Cardiac fibroblast (primary cell): ENCODE data around the gene GLRX5.

ENCODE experiments used
- DNase-seq, 2 donors: peaks; one replicate each; pipeline versions ENCODE4 v3.0.0 to v3.0.0-alpha.2; 2010; ENCODE audit warnings: low read depth in 2 of 2
- H3K4me3 ChIP-seq, 2 donors: replicated peaks in 1 of 2; 1 replicate in 1 of 2; 2 replicates in 1 of 2; pipeline ENCODE4 v1.5.1; 2011; ENCODE audit warnings: low read depth in 2 of 2, low read length in 2 of 2, mild to moderate bottlenecking in 2 of 2, moderate library complexity in 1 of 2
- TF ChIP-seq, protein P1 (sequence below): IDR thresholded peaks from one replicate; pipeline ENCODE4 v1.5.1; 2011; ENCODE audit warnings: low read depth, mild to moderate bottlenecking, low read length, inconsistent platforms

The GLRX5 gene

DNA sequence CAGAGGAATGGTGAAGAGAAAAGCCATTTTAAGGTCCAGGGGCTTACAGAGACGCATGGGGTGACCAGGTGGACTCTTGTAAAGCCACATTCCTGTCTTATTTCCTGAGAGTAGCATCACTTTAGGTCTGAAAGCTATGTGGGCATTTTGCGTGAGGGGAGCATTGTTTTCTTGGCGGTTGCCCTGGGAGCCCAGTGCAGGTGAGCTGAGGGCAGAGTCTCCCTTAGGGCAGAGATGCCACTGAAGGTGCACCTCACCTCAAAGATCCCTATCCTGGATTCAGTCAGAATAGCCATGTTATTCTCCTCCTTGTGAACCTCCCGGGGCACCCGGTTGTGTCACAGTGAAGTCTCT lies 12.4 kb downstream of the GLRX5 start:
- TF ChIP-seq, protein P1, sequence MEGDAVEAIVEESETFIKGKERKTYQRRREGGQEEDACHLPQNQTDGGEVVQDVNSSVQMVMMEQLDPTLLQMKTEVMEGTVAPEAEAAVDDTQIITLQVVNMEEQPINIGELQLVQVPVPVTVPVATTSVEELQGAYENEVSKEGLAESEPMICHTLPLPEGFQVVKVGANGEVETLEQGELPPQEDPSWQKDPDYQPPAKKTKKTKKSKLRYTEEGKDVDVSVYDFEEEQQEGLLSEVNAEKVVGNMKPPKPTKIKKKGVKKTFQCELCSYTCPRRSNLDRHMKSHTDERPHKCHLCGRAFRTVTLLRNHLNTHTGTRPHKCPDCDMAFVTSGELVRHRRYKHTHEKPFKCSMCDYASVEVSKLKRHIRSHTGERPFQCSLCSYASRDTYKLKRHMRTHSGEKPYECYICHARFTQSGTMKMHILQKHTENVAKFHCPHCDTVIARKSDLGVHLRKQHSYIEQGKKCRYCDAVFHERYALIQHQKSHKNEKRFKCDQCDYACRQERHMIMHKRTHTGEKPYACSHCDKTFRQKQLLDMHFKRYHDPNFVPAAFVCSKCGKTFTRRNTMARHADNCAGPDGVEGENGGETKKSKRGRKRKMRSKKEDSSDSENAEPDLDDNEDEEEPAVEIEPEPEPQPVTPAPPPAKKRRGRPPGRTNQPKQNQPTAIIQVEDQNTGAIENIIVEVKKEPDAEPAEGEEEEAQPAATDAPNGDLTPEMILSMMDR = no peak
- no peak for DNase-seq
- H3K4me3 ChIP-seq = no peak overlapping the region

DNA sequence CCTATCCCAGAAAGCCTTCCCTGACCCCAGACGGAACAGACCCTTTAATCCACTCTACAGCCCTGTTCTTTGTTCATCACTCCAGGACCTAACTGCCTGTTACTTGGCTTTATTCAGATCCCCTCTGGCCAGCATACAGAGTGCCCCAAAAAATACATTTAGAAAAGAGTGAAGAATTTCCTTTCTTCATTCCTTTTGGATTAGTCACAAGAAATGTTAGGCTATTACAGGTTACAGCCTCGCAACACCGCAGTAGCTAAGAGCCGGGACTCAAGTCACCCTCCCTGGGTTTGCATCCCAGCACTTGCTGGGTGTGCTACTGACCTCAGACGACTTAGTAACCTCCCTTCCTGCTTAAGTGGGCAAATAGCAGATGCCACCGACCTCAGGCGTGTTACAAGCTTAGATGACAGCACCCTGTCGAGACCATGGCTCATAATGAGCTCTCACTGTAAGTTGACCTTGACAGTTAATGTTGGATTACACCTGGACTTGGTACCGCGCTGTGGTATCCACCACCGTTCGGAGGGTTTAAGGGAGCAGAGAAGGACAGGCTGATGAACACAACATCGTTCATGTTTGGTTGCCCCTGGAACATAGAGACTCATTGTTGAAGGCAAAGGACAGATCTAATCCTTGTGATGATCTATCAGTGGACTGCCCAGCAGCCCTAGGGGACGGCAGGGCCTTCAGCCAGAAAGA lies 12.9 kb downstream of the GLRX5 start:
- no peak overlapping the region for H3K4me3 ChIP-seq
- TF ChIP-seq, protein P1 = no peak
- peak; percentile 59 to 78 for DNase-seq

DNA sequence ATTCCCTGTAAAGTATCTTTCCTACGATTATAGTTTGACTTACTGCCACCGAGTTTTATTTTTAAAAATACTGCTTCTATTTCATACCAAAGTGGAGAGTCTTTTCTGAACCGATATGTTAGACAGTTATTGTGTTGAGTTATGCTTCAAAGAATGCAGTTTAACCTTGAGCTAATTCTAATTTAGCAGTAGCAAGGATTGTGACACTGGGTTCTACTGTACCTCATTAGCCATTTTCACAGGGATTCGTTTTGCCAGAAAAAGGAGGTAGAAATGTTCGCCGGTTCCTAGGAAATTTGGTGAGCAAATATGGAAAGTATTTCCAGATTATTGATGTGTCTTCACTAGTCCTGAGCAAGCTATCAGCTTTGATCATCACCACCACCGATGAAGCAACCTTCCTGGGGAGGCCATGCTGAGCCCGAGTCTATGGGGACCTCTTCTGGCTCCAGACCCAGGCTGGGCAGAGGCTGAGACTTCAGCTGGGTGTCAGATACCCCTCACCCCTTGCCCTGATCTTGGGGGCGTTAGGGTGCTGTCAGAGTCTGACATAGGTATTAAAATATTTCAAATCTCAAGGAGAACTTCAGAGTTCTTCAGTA lies 13.6 kb downstream of the GLRX5 start:
- TF ChIP-seq, protein P1 = no peak
- H3K4me3 ChIP-seq = no peak overlapping the region
- no peak for DNase-seq

DNA sequence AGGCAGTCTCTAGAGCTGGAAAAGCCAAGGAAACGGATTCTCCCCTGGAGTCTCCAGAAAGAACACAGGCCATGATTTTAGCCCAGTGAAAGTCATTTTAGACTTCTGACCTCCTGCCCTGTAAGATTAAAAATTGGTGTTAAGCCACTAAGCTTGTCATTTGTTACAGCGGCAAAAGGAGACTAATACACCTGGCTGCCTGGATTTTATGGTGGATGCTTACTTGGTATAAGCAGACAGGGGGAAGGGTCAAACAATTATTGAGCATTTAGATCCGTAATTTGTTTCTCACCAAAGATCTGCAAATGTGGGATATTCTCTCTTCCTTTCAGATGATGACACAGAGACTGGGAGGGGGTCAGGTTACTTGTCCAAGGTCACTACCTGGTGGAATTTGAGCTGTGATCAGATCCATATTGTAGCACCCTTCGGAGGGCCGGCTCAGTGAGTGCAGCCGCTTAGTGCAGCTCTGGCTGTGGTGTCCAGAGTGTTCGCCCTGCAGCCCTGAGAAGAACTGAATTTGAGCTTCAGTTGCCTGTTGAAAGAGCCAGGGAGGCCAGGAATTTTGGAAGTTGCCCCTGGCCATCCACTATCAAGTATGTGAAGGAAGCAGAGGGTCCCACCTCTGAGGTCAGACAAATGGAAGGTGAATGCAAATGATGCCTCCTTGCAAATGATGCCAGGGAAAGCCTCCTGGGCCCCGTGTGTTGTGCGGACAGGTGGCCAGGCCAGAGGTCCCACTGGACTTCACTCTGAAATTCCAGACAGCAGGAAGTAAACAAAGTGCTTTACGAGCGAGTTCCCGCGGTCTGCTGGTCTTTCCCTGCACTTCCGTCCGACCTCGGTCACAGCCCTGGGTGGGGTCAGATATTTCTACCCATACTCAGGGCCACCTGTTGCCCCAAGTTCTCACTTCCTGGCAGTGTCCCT lies 15.1 kb downstream of the GLRX5 start:
- TF ChIP-seq, protein P1 = no peak
- H3K4me3 ChIP-seq = no peak overlapping the region
- no peak for DNase-seq

DNA sequence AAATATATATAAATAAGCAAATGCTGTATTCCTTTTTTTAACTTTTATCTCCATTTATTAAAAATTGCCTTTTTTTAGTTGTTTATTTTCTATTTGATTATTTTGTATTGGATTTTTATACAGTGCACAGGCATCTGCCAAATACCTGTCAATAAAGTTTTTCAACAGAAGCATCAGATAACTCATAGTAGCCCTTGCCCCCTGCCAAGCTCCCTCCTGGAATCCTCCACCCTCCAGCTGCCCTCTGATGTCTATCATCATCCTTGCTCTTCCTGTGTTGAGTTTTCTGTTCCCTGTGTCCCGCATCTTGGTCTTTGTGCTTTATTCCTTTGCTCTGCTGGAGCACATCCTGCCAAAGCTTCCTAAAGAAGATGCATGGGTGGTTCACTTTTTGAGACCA lies 16.6 kb downstream of the GLRX5 start:
- no peak overlapping the region for H3K4me3 ChIP-seq
- TF ChIP-seq, protein P1 = no peak
- no peak for DNase-seq

DNA sequence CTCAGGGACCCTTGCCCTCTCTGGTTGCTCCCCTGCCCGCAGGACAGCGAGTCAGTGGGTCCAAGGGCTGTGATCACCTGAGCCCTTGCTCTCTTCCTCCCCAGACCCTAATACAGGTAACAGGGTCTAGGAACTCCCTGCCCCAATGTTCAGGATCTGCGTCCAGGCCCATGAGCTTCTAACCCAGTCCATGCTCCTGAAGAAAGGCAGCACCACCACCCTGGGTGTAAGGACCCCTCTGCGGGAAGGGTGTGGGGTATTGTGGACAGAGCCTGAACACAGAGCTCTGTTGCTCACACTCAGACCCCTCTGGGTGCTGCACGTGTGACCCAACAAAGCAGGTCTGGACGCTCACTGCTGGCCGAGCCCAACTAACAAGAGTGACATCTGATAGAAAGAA lies 18.3 kb downstream of the GLRX5 start:
- DNase-seq = no peak
- TF ChIP-seq, protein P1 = no peak
- H3K4me3 ChIP-seq = no peak overlapping the region
